NOMO-1 (cell line): ENCODE data around the gene IDS.
"Not testable (repeated sequence)": the region's sequence is repeated elsewhere in the genome, so short reads cannot be mapped to it uniquely, and the experiment has no call there.

Experiments
- DNase-seq, 2 experiments: peaks; one replicate each; lab custom pipeline; 2025; ENCODE audit not compliant: unreplicated experiment in 2 of 2; lab: John Stamatoyannopoulos, UW

Gene IDS

DNA sequence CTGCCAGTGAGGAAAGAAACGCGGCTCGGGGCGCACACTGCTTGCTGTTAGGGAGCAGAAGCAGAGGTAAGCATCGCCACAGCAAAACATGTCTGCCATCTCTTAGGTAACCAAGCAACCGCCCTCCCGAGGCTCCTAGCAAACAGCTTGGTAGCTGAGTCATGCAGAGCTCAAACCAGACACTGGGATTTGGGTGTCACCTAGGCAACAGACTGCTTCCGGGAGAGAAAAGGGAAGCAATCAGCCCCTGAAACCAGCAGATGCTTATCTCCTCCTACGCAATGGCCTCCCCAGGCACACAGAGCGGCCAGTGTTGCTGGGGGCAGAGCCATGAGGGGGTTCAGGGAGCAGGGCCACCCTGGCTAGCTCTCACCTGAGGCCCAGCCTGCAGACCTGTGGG lies 1.7 kb downstream of the IDS start:
- peak; percentile 24 to 57 for DNase-seq

DNA sequence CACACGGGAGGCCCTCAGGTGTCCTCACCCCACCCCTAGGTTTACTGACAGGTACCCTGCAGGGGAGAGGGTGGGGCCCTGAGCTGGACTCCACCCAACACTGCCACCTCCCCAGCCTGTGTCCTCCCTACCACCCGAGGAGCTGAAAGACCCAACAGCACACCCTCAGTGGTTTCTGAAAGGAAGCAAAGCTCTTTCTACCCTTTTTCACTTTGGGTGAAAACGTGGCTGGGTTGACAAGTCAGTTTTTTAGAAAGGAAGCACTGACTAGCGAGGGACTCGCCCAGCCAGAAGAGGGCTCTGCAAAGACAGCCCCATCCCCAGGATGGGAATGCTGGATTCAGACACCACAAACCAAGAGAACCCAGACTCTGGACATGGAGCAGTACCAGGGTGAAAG lies 2.2 kb downstream of the IDS start:
- not testable (repeated sequence) for DNase-seq

DNA sequence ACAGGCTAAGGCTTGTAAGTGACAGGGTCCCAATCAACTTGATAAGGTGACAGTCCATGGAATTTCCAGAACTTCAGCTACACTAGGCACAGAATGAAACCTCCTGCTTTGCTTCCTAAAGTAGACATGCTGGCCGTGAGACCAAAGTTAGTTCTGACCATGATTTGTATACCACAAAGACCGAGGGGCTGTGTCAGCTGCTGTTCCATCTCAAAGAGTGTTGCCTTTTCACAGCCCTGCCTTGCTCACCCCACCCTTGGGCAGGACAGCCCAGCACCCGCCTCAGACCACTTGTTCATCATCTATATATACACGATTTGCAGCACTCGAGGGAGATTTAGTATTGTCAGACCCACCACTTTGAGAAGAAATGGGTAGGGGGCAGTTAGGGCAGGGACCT lies 5.3 kb downstream of the IDS start:
- DNase-seq, result no peak

DNA sequence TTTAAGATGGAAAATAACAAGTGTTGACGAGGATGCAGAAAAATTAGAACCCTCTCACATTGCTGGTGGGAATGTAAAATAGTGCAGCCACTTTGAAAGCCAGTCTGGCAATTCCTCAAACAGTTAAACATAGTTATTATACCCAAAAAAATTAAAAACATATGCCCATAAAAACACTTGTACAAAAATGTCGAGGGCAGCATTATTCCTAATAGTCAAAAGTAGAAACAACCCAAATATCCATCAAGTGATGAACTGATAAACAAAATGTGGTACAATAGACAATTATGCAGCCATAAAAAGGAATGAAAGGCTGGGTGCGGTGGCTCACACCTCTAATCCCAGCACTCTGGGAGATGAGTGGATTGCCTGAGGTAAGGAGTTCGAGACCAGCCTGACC lies 6.3 kb downstream of the IDS start:
- DNase-seq, result no peak

DNA sequence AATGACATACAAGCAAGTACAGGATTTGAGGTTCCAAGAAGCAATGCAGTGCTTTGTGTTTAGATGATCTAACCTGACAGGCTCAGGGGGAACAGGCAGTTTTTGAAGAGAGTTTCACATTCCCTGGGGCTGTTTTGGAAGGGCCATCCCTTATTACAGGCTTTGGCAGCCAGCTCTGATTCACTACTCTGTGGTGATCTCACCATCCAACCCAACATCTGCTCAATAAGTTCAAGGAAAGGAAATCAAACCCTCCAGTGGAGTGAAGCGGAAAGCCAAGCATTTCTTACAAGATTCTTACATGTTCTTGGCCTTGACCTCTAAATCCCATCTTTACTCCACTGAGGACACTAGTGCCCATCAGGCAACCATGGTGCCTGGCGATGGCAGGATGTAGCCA lies 7.5 kb downstream of the IDS start:
- DNase-seq, result no peak

DNA sequence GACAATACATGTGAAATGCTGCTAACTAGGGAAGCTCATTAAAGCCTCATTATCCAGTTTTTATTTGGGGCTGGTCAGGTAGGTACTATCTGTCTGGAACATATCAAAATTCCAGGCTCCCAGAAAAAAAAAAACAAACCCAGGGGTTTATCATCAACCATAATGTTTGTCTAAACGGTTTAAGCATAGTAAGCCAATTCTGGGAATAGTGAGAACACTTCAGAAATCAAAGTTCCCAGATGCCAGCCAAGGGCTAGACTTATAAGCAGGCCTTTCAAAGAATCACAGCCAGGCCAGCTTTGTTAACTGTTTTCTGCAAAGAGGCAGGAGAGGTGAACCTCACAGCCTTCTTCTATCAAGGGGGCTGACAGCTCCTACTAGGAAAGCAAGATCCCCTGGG lies 8.1 kb downstream of the IDS start:
- DNase-seq, result no peak

DNA sequence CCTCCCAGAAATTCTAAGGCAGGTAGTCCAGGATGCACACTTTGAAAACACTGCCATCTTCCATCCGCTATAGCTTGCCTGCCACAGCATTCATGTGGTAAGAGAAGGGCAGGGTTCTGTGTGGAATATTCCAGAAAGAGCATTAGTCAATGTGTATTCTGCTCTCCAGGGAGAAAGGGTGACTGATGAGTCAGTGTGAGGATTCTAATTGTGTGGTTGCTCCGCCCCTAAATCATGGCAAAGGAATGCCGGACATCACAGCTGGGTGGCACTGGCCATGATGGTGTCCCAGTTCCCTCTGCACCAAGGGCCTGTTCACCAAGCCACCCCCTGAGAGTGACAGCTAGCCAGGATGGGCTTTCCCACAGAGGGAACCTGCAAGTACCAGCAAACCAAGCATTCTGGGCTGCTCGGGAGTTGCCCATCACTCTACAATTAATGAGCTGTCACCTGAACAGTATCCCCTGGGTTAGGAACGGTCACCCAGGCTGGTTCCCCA lies 9.5 kb downstream of the IDS start:
- DNase-seq, result no peak

DNA sequence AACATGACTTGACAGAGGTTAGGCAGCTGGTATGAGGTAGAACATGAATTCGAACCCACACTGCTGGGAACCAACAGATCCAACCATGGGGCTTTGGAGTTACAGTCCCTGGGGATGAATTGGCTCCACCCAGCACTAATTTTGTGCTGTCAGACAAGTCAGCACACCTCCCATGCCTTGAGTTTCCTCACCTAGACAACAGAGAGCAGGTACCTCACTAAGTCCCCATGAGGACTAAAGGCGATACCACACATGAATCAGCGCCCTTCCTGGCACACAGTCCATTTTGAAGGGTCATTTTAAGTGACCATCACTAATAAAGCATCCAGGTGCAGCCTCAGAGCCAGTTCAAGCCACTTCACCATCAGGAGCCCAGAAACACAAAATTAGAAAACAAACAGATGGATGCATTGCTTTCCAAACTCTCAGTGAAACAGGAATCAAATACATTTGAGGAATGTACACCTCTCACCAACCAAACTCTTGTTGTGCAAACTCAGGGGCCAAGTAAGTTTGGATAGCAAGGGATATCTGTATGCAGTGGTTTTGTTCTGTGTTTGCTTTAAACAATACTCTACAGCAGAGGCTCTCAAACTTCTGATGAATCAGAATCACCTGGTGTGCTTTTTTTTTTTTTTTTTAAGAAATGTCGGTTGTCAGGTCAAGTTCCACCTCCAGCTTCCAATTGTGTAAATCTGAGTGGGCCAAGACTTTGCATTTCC lies 10.1 kb downstream of the IDS start:
- no peak for DNase-seq

DNA sequence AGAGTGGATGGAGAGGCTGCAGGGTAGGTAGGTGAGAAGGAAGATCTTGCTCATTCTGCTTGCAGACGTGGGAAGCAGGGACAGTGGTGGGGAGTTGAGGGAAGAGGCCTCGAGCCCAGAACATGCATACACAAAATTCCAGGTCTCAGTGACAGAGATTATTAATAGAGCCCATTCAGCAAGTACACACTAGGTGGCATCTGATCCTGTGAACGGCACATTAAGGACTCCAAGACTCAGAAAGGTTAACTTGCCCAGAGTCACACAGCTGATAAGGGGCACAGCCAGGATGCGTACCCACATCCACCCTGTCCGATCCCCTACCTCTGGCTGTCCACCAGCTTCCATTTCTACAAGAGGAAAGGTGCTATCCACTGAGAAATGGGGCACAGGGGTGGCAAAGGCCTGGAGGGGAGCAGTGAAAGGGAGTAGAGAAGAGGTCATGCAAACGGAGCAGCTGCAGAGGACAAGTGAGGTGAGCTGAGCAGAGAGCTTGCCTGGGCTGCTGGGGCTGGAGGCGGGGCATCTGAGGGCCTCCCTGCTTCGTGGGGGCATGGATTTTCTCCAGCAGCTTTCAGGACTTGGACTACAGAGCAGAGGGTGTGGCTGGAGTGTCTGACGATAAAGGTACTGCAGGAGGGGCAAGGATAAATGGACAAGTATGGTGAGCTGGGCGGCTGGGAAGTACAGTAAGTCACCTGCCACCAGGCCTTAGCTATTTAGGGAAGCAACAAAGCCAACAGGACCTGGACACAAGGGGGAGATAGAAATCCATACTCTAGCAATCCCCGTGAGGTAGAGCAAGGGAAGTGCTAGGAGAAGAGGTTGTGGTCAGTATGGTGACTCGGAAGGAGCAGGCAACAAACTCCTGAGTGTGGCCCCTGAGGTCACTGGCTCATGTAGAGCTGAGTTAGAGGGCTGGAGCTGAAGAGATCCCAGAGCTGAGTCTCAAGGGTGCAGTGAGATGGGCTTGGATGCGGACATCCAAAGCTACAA lies 11.2 kb downstream of the IDS start:
- DNase-seq, result no peak

DNA sequence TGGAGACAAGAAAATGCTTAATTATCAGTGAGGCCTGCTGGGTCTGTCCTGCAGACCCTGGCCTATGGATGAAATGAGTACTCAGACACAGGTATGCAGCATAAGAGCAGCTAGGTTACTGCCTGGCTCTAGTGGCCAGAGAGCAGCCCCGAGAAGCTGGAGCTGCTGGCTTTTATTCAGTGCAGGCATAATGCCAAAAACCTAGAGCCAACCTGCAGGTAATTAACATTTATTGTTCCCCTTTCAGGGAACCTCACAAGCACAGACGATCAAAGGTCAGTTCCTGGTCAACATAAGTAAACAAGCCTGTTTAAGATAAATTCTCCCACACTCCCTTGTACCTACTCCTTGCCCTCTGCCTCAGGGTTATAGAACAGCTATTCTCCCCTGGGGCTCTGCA lies 13.3 kb downstream of the IDS start:
- DNase-seq, result peak in 1 of 2 experiments; percentile 7

DNA sequence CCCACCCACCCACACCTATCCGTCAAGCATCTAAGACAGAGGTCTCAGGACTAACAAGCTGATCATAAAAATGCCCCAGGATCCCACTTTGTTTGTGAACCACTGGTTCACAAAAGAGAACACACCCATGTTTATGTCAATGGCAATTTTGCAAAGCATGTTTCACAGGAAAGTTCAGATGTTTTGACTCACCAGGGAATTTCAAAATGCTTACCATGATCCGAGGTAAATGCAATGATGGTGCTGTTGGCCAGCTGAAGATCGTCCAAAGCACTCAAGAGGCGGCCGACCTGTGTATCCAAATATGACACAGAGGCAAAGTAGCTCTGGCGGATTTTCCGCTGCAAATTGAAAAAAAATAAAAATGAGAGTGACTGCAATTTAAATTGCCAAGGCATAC lies 15.0 kb downstream of the IDS start:
- no peak for DNase-seq

DNA sequence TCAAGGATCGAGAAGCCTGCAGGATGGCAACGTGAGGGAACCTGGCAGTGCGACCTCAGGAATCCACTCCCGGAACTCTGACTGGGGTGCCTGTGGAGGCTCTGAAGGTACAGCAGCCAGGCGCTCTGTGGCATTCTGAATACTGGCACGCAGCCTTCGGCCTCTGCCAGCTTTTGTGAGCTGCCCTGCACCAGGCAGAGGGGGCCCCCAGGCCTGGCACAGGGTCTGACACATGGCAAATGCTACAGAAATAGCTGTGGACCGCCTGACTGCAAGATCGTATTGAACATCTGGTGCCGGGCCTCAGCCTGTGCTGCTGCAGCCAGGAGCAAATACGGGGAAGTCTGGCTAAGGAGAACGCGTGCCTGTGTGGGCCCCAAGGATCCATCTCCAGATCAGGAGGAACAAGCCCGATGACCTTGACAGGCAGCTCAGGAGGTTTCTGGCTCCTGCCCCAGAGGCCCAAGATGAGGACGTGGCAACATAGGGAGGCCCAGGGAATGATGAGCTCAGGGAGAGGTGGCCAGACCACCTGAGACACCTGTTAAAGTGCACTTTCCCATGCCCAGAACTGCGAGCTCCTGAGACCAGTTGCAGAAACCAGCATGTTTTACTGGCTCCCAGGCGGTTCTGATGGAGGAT lies 16.6 kb downstream of the IDS start:
- not testable (repeated sequence) for DNase-seq

DNA sequence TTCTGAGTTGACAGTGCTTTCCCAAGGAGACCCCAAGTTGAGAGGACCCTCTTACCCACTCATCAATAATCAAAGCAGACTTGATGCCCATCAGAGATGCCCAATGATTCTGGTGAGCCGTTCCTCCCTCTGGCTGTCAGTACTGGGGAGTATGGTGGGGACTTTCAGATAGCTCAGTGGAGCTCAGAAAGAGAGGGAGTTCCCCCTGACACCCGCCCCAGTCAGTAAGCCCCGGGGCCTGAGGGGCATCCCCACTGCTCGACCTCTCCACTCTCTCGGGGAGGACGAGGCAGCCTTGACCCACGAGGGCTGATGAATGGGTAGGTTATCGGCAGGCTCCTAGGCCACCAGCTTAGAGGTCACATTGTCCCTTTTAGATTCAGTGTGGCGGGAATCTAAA lies 17.1 kb downstream of the IDS start:
- DNase-seq, result not testable (repeated sequence)

DNA sequence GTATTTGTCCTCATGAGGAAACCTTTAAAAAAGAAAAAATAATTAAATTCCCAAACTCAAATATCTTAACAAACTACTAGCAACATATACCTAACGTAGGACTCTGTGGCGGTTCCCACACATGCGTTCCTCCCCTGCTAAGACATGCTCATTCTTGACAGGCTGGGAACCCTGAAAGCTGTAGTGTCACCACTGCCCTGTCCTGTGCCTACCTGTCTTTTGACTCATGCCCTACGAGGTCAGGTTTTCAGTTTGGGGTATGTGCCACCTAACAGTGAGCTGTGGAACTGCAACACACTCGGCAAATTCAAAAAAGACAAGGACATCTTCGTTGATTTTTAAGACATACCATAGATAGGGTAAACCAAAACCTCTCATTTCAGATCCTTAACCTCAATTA lies 17.8 kb downstream of the IDS start:
- DNase-seq, result no peak

DNA sequence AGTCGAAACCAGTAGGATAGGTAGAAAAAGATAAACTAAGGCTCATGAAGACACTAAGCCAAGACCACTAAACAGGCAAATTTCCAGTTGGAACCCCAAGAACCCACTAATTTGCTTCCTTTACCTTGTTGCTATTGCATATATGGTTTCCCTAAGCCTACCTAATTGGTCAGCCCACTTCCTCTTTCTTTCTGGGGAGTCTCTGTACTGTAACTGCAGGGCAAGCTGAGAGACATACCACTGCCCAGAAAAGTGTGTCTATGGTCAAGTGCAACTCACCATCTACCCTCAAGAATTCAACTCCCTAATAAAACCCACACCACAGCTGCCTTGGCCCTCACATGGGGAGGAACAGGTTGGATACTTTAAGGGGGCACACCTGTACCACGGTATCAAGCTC lies 28.6 kb downstream of the IDS start:
- DNase-seq, result peak in 1 of 2 experiments; percentile 32

DNA sequence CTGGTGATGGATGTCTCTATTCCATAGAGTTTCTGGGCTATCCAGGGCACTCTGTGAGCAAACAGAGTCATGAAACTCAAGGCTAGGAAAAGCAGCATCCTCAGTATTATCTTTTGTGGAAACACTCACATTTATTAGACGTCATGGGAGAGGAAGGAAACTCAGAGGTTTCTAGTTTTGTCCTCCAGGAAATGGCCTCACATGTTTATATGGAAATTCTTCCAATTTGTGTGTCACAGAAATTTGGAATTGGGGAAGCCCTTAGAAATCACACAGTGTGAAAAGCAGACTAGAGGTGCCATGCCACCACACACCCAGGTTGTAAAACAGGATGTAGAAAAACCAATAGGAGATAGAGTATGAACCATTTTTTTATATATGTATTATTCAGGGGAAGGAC lies 31.1 kb downstream of the IDS start:
- no peak for DNase-seq

DNA sequence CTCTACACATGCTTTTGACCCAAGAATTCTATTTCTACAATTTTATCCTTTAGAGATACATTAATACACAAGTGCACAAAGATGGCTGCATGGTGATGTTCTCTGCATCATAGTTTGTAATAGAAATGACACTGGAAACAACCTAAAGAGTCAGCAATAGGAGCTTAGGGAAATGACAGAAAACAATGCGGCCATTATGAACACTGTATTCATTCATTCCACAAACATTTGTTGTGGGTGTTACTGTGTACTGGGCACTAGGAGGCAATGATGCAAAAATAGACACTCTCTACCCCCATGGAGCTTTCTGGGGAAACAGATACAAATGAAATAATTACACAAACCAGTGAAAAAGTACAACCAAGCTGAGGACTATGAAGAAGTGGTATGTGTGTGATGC lies 32.0 kb downstream of the IDS start:
- no peak for DNase-seq

DNA sequence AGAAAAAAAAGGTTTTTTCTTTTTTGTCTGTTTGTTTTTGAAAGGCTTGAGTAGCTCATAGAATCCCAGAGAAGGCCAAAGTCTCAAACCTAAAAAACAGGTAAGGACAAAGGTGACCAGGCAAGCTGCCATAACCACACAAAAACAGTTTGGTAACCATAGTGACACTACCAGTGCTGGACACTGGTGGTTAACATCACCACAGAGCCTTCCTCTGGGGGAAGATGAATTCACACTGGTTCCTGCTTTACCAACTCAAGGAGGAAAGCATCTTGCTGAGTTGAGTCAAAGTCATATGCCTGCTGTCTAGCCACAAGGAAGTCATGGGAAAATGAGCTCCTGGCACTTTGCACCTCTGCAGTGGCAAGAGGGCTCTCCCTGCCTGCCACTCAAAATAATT lies 32.5 kb downstream of the IDS start:
- DNase-seq, result no peak

DNA sequence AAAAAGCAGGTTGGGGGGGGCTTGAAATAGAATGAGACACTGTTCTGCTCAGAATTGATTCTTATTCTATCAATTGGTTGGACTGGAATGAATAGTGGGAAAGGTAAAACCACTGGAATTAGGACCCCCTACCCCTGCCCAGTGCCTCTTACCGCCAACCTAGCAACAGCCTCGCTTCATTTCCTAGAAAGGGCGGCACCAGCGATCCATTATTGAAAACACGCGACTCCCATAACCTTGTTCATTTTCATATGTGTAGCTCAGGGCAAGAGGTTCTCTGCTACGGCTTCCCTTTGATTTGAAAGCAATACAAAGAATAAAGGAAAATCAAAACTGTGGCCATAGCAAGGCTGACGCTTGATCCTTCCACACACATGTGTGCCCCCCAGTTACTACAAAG lies 33.7 kb downstream of the IDS start:
- DNase-seq, result no peak

DNA sequence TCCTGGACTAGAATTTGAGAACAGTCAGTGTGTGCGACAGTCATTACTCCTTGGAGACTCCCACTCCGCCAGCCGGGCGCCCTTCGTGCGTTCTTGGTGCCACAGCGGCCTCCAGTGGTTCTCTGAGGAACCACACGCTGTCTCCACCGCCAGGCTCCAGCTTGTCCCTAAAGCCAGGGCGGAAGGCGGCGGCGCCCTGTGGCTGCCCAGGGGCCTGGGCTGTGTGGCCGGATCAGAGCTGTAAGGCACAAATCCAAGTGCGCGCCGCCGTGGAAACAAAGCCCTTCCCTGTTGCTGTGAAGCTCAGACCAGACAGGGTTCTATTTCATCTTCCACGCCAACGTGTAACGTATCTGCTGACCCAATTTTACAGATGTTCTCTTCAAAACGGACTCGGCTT lies 34.2 kb downstream of the IDS start:
- DNase-seq, result peak; percentile 61 to 63

DNA sequence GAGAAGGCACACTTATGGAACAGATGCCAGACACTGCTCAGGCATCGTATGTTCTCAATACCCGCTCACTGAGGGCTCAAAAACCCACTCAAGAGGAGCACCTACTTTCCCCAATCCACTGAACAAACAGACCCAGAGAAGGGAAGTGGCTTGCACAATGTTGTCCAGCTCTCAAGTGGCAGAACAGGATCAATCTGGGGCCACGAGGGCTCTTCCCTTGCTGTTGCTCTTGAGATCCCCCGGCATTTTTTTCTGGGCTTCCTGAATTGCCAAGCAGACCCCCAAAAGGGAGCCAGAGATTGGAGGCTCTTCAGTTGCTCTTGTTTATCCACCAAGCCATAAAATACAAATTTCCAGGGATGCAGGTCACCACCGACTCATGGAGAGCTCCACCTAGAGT lies 35.7 kb downstream of the IDS start:
- no peak for DNase-seq
